Measurements from ENCODE around the gene EXOC3L1. TPM values are rescaled to one million over a fixed set of nuclear protein-coding genes. Genes with fewer than 3 reads are reported as not detected.

EXOC3L1 gene
- polyA plus RNA-seq, 1 experiment, result not detected

GRCh38 chr16:67177743-67178699 is 11.9 kb downstream of the EXOC3L1 start:
- peak; percentile 16; the same call in 1 of the 2 replicates for TF ChIP-seq CTCF (IDR thresholded peaks at IDR 0.05; ENCODE audit: insufficient read depth, low read depth, low read length)
- ChIA-PET CTCF (no interaction called here), POLR2A (interaction anchor here (0.6 to 0.7 kb wide), 2 partner anchors 160 to 246 kb away, joined by 4 to 15 read pairs; no protein-coding TSS in a partner anchor)
- H3K36me3 ChIP-seq (ENCODE audit: control insufficient read depth, insufficient read depth, low read length), result no peaks in the 10 kb centered on the region
- no peak for DNase-seq (ENCODE audit: low read depth)
- peak overlapping the region; percentile 41 for H3K4me3 ChIP-seq (ENCODE audit: low read depth, low read length)
- H3K27me3 ChIP-seq (ENCODE audit: control insufficient read depth, insufficient read depth, low read length), result no peaks in the 10 kb centered on the region

GRCh38 chr16:67176662-67177061 is 13.3 kb downstream of the EXOC3L1 start:
- Histone ChIP-seq H3K27me3 (ENCODE audit: control insufficient read depth, insufficient read depth, low read length) (no peaks in the 10 kb centered on the region), H3K36me3 (ENCODE audit: control insufficient read depth, insufficient read depth, low read length) (no peaks in the 10 kb centered on the region), H3K4me3 (ENCODE audit: low read depth, low read length) (no peak overlapping the region)
- no peak for DNase-seq (ENCODE audit: low read depth)
- ChIA-PET CTCF (interaction anchor here (0.6 to 4.5 kb wide), 6 partner anchors 8 to 222 kb away, joined by 3 to 36 read pairs (median 8); partner anchors contain the start of genes FBXL8, HSF4 and TRADD), POLR2A (interaction anchor here (0.6 kb wide), 1 partner anchor 40 kb away, joined by 3 read pairs; no protein-coding TSS in a partner anchor)
- TF ChIP-seq CTCF (IDR thresholded peaks at IDR 0.05; ENCODE audit: insufficient read depth, low read depth, low read length), result no peak

GRCh38 chr16:67174706-67175231 is 15.2 kb downstream of the EXOC3L1 start:
- Histone ChIP-seq H3K36me3 (ENCODE audit: control insufficient read depth, insufficient read depth, low read length) (no peaks in the 10 kb centered on the region), H3K4me3 (ENCODE audit: low read depth, low read length) (peak overlapping the region; percentile 48; the same call in 1 of the 2 replicates), H3K27me3 (ENCODE audit: control insufficient read depth, insufficient read depth, low read length) (no peaks in the 10 kb centered on the region)
- ChIA-PET CTCF (interaction anchor here (0.7 to 4.5 kb wide), 6 partner anchors 8 to 196 kb away, joined by 3 to 36 read pairs (median 8); partner anchors contain the start of genes FBXL8, HSF4 and TRADD), POLR2A (interaction anchor here (0.6 kb wide), 2 partner anchors 18 to 52 kb away, joined by 3 read pairs; partner anchors contain the start of gene TMEM208)
- no peak for DNase-seq (ENCODE audit: low read depth)
- TF ChIP-seq CTCF (IDR thresholded peaks at IDR 0.05; ENCODE audit: insufficient read depth, low read depth, low read length), result no peak

GRCh38 chr16:67173808-67174705 is 15.9 kb downstream of the EXOC3L1 start:
- H3K27me3 ChIP-seq (ENCODE audit: control insufficient read depth, insufficient read depth, low read length), result no peaks in the 10 kb centered on the region
- DNase-seq (ENCODE audit: low read depth), result no peak
- no peaks in the 10 kb centered on the region for H3K36me3 ChIP-seq (ENCODE audit: control insufficient read depth, insufficient read depth, low read length)
- H3K4me3 ChIP-seq (ENCODE audit: low read depth, low read length), result peak overlapping the region; percentile 48
- POLR2A ChIA-PET, result interaction anchor here (0.6 kb wide), 2 partner anchors 17 to 53 kb away, joined by 3 read pairs; partner anchors contain the start of gene TMEM208
- CTCF ChIA-PET, result interaction anchor here (1.0 to 4.5 kb wide), 6 partner anchors 9 to 177 kb away, joined by 3 to 36 read pairs (median 8); partner anchors contain the start of genes FBXL8, HSF4 and TRADD
- peak; percentile 46 for TF ChIP-seq CTCF (IDR thresholded peaks at IDR 0.05; ENCODE audit: insufficient read depth, low read depth, low read length)
